AG09319 (cell line): ENCODE measurements around the gene GRIA4.

Source experiments
- DNase-seq: peaks from one replicate; pipeline ENCODE4 v3.0.0-alpha.2; 2010; ENCODE audit warnings: low read depth; ENCODE audit errors: extremely low read depth
- TF ChIP-seq, protein P1 (sequence below): IDR thresholded peaks from 2 replicates; pipeline ENCODE4 v1.5.1; 2011; ENCODE audit warnings: low read depth, mild to moderate bottlenecking, inconsistent platforms, low read length, moderate library complexity

GRIA4 gene

DNA sequence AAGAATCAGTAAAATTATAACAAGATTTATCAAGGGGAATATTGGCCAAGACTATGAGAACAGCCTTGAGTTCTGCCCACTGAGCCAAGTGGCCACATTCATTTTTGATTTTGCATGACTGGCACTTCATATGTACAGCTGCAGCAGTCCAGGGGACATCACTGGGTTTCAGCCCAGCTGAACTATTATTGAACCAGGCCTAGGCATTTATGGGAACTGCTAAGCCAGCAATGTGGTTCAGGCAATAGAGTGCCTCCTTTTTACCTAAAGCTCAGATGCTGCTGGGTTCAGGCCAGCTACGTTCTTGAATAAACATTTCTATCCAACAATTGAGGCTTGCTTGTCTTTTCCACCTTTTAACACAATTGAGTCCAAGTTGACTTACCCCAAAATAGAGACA is 215.3 kb downstream of the GRIA4 start:
- TF ChIP-seq, protein P1, sequence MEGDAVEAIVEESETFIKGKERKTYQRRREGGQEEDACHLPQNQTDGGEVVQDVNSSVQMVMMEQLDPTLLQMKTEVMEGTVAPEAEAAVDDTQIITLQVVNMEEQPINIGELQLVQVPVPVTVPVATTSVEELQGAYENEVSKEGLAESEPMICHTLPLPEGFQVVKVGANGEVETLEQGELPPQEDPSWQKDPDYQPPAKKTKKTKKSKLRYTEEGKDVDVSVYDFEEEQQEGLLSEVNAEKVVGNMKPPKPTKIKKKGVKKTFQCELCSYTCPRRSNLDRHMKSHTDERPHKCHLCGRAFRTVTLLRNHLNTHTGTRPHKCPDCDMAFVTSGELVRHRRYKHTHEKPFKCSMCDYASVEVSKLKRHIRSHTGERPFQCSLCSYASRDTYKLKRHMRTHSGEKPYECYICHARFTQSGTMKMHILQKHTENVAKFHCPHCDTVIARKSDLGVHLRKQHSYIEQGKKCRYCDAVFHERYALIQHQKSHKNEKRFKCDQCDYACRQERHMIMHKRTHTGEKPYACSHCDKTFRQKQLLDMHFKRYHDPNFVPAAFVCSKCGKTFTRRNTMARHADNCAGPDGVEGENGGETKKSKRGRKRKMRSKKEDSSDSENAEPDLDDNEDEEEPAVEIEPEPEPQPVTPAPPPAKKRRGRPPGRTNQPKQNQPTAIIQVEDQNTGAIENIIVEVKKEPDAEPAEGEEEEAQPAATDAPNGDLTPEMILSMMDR, result no peak
- DNase-seq, result no peak

DNA sequence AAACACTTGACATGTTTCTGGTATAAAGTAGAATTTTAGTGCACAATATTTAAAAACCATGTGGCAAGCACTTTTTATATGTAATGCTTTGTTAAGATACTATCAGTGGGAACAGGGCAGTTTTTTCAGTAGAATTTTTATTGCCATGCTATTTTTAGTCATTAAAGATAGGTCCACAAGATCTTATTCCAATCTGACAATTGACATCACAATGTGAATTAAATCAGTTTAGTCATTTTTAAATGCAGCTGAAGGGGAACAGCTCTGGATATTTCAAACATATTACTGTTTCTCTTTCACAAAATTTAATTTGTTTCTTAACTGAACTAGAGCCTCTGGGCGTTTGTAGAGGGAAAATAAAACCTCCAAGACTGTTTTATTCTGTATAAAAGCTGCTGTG is 218.0 kb downstream of the GRIA4 start:
- no peak for DNase-seq

GRCh38 chr11:105829084-105829483 is 219.2 kb downstream of the GRIA4 start:
- DNase-seq, result no peak
- TF ChIP-seq, protein P1, result no peak

More for the DNA sequence above, 218.0 kb downstream of the GRIA4 start:
- TF ChIP-seq, protein P1, result no peak

DNA sequence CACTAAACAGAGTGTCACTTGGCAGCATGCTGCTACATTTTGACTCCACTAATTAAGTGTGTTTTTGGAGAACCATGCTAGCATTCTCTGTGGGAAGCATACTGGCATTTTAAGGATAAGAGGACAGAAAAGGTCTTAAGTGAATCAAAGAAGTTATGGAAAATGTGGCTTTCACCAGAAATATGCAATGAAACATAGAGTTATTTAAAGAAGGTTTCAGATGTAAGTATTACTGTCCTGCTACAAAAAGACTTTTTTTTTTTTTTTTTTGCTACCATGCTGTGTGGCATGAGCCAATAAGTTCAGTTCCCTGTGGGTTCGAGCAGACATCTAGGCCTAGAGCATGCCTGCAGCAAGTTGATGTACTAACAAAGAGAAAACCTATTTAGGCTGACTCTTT is 224.6 kb downstream of the GRIA4 start:
- DNase-seq, result no peak
- TF ChIP-seq, protein P1, result no peak

DNA sequence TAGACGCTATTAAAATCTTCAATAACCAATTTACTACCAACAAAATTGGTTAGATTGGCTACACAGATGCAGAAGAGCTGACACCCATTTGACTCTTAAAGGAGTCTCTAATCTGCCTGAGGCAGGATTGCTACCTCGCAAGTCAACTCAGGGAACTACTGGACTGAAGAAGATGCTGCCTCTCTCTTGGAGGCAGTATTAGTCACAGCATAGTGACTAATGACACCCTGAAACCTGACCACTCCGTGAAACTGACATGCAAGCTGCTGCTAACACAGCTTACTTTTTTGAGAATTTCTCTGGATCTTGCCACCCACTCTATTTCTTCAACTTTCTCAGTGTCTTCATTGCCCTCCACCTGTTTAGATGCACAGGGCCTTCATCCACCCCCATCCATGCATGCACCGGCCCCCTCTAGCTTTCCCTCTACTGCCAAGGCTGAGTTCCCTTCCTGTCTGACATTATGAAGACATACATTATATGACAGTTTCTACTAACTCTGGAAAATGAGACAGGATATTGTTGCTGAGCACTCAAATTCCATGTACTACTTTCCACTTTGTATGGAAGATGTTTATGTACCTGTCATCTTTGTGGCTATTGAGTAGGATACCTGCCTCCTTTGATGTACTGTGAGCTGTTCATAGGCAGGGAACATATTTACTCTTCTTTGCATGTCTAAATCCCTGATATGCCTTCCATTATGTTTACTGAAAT is 229.0 kb downstream of the GRIA4 start:
- TF ChIP-seq, protein P1, result no peak
- no peak for DNase-seq

GRCh38 chr11:105840391-105840790 is 230.5 kb downstream of the GRIA4 start:
- TF ChIP-seq, protein P1, result no peak
- DNase-seq, result no peak

- TF ChIP-seq, protein P1, result no peak
- no peak for DNase-seq
Measured at GRCh38 chr11:105852403-105852802, 242.5 kb downstream of the GRIA4 start.
